NCI-H82 treated with DMSO at 0.1 percent for 48 hours (cell line): ENCODE measurements around the gene LDLRAD4.
"Not testable (repeated sequence)": the region's sequence is repeated elsewhere in the genome, so short reads cannot be mapped to it uniquely, and the experiment has no call there.

ENCODE experiments used
- DNase-seq: peaks from one replicate; lab custom pipeline; 2025; ENCODE audit not compliant: unreplicated experiment; lab: John Stamatoyannopoulos, UW

The LDLRAD4 gene

DNA sequence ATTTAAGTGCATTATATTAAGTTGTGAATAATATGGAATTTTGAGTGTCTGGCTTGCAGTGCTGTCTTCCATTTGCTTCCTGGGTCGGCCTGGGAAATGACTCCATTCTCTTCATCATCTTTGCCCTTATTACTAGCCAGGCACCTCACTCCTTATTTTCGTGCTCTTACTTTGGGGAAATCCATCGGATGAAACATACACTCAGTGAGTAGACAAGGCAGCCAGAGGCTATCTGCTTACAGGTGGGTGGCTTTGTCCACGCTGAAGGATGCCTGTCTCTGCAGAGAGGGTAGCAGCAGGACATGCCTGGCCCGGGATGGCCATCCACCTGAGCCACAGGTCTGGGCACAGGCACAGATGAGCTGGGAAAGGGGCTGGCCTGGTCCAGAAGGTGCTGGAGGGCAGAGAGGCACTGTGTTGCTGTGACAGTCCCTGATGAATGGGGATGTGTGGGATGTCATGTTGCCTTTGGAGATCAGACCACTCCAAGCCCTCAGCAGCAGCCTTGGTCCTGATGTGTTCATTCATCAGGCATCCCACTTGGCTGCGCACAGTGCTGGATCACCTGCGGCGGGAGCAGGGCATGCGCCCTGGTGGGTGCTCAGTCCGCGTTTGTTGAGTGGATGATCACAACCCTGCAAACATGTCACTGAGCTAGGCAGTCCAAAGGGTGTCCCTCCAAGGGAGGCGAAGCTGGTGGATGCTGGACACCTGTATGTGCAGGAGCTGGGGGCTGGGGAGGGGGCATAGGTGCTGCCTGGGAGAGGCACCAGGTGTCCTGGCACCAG lies 236.0 kb downstream of the LDLRAD4 start:
- DNase-seq, result no peak

DNA sequence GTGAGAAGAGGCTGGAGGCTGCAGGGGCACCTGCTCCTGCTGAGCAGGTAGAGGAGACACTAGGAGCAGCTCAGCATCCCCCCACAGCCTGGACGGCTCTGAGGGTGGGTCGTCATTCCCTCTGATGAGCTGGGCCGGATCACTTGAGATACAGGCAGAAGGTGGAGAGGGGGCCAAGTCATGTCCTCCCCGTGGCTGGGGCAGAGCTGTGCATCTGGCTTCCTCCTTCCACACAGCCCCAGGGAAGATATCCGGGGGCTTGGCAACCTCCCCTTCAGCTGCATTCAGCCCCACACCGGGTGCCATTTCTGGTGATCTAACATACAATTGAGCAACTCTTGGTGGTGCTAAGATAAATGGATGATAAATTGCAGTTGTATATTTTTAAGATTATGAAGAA lies 236.9 kb downstream of the LDLRAD4 start:
- no peak for DNase-seq

DNA sequence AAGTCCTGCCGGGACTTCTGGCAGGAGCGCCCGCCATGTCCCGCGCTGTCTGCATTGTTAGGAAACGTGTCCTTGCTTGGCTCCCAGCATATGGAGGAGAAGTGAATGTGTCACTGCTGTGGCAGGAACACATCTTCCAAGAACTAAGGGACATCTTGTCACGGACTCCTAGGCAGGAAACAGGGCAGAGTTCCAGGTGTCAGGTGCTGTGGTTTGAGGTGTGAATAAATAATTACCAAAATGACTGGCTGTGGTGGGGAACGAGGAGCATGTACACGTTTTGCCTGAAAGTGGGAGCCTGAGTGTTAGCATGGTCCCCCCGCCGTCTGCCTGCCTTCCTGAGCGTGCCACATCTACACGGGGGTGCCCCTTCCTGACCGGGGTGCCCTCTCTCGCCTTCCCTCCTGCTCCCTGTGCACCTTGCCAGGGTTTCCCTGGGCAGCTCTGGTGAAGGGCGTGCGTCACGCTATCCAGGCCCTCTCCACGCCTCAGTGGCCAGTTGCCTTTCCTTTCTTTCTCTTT lies 237.5 kb downstream of the LDLRAD4 start:
- no peak for DNase-seq

DNA sequence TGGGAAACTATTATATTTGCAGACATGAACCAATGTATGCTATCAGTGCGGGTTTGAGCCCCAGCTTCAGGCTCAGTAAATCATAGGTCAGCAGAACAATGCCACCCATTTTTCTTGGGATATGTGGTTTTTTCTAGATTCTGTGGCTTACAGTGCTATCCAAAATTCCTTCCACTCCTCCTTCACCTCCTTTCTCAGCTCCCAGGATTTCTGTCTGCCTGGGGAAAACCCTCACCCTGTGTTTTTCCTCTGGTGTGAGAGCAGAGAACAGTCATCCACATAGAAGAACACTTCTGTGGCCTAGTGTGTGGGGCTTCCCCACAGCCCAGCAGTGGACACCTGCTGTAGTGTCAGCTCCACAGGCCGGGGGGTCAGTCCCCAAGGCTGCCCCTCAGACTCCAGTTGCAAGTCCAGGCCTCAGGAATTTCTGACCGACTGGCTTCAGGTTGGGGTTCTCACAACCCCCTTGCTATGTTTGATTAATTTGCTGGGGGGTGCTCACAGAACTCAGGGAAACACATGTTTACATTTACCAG lies 238.2 kb downstream of the LDLRAD4 start:
- DNase-seq, result no peak

DNA sequence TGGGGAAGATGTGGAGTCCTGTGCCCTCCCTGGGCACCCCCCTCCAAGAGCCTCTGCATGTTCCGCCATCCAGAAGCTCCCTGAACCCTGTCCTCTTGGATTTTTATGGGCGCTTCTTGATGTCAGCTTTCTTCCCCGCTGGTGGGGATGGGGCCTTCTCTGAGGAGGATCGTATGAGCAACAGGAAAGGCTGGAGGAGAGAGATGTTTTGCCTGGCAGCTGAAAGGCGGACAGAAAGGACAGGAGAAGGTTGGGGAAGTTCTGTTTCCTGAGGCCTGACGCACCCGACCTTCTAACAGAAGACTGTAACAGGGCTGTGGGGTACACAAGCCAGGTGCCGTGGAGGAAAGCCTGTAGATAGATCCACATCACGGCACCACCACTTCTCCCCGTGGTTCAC lies 238.8 kb downstream of the LDLRAD4 start:
- no peak for DNase-seq

DNA sequence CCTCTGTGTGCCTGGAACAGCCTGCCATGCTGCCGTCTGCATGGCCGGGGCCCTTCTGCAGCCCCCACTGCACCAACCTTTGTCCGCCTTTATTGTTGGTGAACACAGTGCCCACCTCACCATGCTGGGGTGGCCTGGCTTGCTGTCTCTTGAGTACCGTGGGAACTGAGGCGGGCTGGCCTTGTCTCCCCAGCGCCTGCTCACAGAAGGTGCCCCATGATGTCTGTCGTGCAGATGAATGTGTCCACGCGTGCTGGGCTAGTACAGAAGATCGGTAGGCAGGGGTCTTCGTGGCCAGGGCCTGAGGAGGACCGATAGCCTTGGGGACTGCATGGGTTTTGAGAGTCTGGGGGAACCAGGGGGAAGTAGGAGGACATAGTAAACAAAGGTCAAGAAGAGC lies 242.4 kb downstream of the LDLRAD4 start:
- DNase-seq, result no peak

DNA sequence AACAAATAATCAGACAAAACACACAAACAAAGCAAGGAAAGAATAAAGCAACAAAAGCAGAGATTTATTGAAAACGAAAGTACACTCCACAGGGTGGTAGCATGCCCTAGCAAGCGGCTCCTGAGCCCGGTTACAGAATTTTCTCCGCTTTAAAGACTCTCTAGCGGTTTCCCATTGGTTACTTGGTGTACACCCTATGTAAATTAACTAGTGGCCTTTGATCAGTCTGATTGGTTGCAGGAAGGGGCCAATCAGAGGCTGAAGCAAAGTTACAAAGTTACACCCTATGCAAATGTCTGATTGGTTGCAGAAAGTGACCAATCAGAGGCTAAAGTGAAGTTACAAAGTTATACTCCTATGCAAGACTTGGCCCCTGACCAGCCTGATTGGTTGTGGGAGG lies 242.9 kb downstream of the LDLRAD4 start:
- no peak for DNase-seq

DNA sequence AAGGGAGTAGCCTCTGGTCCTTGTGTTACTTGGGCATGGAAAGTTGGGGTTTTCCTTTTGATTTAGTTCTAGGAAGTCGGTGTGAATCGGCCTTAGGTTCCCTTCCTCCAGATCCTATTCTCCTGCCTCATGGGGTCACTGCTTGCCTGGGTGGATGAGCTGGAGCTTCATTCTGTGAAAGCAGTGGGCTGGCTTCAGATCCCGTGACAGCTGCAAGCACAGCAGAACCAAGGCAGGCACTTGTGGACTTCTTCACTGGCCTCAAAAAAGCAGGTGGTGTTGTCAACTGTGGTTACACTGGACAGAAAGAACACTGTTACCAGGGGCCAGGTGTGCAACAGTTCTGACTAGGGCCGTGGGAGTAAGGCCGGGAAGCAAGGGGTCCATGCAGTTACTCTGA lies 243.4 kb downstream of the LDLRAD4 start:
- DNase-seq, result no peak

DNA sequence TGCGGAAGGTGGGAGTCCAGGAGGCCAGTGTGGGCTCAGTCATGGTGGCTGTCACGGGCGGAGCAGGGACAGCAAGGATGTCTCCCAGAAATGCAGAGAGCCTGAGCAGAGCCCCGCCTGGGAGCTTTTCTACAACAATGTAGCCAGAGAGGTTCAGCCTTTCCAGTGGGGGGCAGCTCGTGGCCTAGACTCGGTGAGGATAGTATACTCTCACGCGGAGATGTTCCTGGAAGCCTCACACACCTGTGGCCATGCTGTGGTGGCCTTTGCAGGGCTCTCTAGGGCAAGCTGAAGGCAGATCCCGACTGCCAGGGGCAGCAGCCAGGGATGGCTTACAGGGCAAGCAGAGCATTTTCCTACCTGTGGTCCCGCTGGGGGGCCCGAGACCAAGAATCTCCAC lies 244.1 kb downstream of the LDLRAD4 start:
- DNase-seq, result no peak

DNA sequence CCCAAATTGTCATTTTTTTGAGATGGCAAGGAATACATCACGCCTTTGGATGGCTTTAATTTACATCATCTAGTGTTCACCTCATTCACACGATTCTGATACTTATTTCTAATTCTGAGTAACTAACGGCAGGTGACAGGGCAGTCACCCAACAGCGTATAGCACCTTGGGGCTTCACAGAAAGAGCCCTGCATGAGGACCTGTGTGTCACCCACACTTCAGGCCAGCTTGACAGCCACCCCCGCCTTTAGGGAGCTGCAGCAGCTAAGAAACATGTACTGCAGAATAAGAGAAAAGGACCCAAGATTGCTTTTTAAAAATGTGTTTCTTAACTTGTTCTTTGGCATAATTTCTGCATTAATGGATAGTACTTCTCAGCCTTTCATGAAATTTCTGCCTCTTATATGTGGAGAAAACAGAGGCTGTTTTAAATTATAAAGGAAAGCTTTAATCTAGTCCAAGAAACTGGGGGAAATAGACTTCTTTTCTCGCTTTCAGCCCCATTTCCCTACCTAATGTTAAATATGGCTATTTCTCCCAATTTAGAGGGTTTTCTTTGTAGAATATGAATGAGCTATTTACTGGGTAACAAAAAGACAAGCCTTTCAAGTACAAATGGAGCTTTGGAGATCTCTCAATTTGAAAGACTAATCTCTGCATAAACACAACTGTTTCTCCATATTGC lies 245.1 kb downstream of the LDLRAD4 start:
- DNase-seq, result no peak

DNA sequence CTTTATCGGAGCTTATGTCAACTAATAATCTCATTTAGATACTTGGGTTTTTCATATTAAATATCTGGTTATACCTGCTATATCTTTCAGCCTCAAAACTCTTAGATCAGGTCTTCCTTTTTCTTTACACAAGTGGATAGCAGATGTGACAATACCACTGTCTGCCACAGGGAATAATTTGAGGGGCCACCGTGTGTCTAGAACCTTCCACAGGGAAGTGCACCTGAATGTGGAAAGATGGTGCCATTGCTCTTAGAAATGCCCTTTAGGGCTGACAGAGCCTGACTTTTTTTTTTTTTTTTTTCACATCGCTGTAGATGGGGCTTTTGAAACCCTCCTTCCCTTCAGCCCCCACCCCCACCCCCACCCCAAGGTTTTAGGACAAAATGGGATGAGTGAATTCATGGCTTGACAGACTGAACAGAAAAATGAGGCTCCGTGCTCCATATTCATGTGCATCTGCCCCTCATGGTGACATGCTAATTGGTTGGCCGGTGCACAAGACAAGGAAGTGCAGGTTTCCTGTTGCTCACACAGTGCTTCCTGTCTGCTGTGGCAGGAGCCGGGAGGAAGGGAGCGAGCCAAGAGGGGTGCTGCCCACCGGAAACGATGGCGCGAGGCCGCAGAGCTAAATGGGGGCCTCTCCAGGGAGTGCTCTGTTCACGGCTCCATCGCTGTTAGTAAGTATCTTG lies 246.0 kb downstream of the LDLRAD4 start:
- DNase-seq, result no peak

DNA sequence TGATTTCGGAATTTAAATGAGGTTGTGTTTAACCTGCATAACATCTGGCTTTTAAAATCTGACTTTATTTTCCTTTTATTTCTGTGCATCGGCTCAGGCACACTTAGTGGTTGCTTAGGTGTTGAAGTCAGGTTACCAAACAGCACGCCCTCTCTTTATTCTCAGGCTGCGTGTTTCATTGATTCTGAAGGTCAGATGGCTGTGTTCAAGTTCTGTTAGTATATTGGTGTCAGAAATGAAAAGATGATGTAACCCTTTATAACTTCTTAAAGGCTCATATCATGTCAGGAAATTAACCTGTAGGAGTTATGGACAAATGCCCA lies 246.5 kb downstream of the LDLRAD4 start:
- DNase-seq, result no peak

DNA sequence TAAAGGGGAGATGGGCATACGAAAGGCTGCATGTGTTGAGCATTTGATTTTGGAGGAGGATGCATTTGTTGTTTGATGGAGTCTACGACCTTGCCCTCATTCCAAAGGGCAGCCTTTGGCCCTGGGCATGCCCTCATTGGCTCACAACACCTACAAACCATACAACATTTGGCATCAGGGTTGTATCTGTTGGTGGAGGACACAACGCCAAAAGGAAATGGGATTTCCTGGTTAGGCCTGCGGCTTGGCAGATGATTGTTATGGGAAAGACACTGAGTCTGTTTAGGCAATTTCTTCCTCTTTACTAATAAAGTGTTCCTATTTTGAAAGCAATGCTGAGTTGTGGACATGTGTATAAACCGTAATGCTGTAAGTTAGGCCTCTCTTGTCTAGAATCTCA lies 246.9 kb downstream of the LDLRAD4 start:
- no peak for DNase-seq

DNA sequence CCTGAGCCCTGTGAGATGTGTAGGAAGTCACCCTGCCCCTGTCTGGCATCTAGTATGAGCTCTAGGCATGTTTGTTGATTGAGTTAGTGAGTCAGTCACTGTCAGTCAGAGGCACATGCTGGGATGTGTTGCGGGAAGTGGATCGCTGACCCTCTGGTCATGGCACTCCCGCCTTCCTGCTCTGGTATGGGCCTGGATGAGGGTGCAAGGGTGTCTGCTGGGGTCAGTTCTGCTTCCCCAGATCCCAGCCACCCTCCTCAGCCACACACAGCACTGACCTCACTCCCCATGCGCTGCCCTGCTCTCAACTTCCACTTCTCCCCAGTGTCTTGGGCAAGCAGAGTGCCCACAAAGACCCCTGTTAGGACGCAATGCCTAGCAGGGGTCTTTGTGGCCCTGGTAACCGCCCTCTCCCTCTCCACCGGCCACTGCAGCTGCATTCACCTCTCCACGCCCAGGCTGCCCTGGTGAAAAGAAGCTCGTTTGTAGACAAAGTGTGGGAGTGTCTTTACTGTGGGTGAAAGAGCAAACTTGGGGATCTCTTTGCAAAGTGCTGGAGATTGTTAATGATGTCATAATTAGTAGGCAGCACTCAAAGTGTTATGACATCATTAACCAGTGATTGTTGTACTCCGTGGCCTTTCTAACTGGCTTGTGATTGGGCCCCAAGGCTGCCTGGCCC lies 252.1 kb downstream of the LDLRAD4 start:
- no peak for DNase-seq

DNA sequence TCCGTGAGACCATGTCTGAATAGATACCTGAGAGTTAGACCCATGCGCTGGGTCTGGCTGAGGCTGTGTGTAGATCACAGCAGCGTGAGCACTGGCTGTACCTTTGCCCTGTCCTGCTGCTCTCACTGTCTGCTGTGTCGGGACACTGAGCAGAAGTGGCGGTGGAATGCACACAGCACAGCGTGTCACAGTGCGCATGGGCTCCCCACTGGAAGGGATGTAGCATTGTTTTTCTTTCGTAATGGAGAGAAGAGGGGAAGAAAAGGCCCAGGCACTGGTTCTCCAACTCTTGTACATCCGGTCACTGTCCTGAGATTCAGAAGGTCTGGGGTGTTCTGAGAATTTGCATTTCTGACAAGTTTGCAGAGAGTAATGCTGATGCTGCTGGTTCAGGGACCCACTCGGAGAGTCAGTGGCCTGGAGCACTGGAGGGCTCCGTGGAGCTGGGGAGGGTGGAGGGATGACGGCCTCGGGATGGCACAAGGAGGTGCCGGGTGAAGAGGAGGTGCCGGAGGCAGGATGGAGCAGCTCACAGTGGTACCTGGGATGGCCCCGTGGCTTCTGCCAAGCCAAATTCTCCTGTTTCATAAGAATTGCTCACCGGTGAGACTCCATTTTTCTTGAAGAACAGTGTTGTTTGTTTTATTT lies 252.8 kb downstream of the LDLRAD4 start:
- DNase-seq, result no peak

DNA sequence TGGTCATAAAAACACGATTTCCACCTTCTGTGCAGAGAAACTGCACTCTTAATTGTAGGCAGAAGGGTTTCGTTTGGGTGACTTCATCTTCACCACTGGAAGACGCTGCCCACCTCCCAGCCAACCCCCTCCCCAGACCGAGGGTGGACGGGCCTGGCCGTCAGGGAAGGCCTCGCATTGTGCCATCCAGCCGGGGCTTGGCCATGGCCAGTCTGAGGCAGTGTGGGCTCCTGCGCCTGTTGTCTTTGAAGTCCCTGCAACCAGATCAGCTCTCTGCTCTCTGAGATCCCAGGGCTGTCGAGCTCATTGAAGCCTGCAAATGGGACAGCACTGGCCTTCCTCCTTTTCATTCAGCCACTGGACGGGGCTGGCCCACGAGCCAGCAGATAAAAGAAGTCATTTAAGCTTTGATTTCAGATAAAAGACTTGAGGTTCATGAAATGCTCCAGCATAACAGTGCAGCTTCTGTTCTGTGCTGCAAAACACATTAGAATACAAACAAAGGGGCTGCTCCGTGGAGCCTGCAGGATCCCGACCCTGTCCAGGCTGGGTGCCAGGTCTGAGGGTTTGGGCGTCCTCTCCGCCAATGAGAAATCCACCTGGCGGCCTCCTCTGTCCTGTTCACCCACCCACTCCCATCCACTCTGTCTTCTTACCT lies 253.5 kb downstream of the LDLRAD4 start:
- no peak for DNase-seq

DNA sequence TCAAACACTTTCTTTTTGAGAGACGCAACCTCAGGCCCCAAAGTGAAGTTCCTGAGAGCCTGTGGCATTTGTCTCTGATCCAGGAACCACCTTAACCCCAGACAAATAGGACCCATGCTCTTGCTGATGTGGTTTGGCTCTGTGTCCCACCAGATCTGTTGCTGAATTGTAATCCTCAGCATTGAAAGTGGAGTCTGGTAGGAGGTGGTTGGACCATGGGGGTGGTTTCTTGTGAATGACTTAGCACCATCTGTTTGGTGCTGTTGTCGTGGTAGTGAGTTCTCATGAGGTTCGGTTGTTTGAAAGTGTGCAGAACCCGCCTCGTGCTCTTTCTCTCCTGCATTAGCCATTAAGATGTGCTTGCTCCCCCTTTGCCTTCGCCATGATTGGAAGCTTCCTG lies 255.2 kb downstream of the LDLRAD4 start:
- no peak for DNase-seq

DNA sequence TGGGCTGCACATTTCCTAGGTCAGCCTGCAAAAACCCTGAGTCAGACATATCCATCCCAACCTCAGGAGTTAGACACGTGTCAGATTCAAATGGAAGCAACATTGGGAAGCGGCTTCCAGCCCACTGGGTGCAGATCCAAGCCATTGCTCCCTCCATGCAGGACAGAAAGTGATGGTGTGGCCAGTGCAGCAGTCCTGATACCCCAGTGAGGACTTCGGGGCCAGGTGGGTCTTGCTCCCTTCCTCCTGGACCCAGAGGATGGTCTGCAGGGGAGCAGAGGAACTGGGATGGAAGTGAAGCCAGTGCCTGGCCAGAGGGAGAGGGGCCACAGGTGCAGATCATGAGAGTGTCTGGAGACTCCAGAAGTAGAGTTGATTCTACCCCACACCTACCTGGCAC lies 255.8 kb downstream of the LDLRAD4 start:
- no peak for DNase-seq

DNA sequence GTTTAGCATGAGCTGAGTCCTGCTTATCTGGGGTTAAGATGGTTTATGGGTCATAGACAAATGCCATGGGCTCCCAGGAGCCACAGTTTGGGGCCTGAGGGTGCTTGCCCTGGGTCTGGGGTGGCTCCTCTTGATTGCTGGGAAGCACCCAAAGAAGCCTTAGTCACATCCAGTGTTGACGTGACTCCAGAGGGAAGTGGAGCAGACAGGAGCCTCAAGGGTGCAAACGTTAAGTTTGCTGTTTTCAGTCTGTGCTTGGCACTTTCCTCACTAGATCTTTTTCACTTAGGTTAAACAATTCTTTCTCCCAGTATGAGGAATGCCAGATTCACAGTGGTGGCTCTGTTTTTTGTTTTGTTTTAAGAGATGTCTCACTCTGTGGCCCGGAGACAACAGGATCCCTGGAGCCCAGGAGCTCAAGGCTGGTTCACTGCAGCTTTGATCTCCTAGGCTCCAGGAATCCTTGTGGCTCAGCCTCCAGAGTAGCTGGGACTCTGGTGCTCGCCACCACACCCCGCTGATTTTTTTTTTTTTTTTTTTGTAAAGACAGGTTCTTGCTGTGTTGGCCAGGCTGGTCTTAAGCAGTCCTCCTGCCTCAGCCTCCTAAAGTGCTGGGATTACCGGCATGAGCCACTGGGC lies 256.5 kb downstream of the LDLRAD4 start:
- DNase-seq, result no peak

DNA sequence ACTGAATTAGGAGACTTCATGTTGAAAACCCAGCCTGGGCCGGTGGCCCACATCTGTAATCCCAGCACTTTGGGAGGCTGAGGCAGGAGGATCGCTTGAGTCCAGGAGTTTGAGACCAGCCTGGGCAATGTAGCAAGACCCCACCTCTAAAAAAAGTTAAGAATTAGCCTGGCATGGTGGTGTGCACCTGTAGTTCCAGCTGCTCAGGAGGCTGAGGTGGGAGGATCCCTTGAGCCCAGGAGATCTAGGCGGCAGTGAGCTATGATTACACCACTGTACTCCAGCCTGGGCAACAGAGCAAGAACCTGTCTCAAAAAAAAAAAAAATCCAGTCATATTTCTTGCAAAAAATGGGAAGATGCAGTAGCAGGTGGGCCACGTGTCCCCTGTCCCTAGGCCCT lies 257.8 kb downstream of the LDLRAD4 start:
- DNase-seq, result not testable (repeated sequence)
